T-cell (primary cell): ENCODE results near the gene ZNF263. TPM values are rescaled to one million over a fixed set of nuclear protein-coding genes. Genes with fewer than 3 reads are reported as not detected.
"Not testable (repeated sequence)": the region's sequence is repeated elsewhere in the genome, so short reads cannot be mapped to it uniquely, and the experiment has no call there.

Source experiments
- ATAC-seq, 4 experiments: fragments of 200-7000 bp in 3 of 4; fragments of 150-1000 bp in 1 of 4; cut with Tn5 transposase; replicated peaks in 1 of 4; 1 replicate in 3 of 4; 2 replicates in 1 of 4; pipeline ENCODE4 v1.10.0; 2021; ENCODE audit warnings: moderate library complexity in 3 of 4, mild to moderate bottlenecking in 2 of 4, moderate number of reproducible peaks in 1 of 4
- CTCF ChIA-PET, 2 donors: fragments of 300-600 bp; sonication (Branson Sonifier 250); formaldehyde crosslinking; loops; one replicate each; lab custom pipeline; 2022; ENCODE audit warnings: antibody characterized with exemption in 2 of 2; lab: Charles Lee
- POLR2A ChIA-PET, 2 donors: fragments of 300-600 bp; sonication (Branson Sonifier 250); formaldehyde crosslinking; loops; one replicate each; lab custom pipeline; 2022; ENCODE audit warnings: antibody characterized with exemption in 2 of 2; lab: Charles Lee
- DNase-seq, 35 experiments: peaks; one replicate each; pipeline versions ENCODE4 v3.0.0 to v3.0.0-alpha.2; 2013 to 2023
- H3K27ac ChIP-seq: one replicate; pipeline ENCODE4 v1.5.1; 2013; ENCODE audit warnings: low read length
- H3K27me3 ChIP-seq, 2 experiments: replicated peaks in 1 of 2; 1 replicate in 1 of 2; 2 replicates in 1 of 2; pipeline versions ENCODE4 v1.6.1 to v1.7.0; 2013; ENCODE audit warnings: low read length in 1 of 2, mixed read lengths in 1 of 2; ENCODE audit not compliant: control insufficient read depth in 2 of 2, insufficient read depth in 2 of 2; ENCODE audit errors: extremely low read depth in 1 of 2
- H3K36me3 ChIP-seq, 2 donors: 1 replicate in 1 of 2; 2 replicates in 1 of 2; pipeline versions ENCODE4 v1.6.1 to v1.7.0; 2013; ENCODE audit warnings: low read length in 1 of 2; ENCODE audit not compliant: control insufficient read depth in 2 of 2, insufficient read depth in 1 of 2; ENCODE audit errors: extremely low read depth in 1 of 2
- H3K4me1 ChIP-seq, 2 experiments: 1 replicate in 1 of 2; 2 replicates in 1 of 2; pipeline versions ENCODE4 v1.6.1 to v1.7.0; 2013; ENCODE audit warnings: low read length in 2 of 2, mixed read lengths in 1 of 2; ENCODE audit not compliant: insufficient read depth in 2 of 2, control insufficient read depth in 1 of 2; ENCODE audit errors: extremely low read depth in 1 of 2
- H3K4me3 ChIP-seq, 2 donors: 1 replicate in 1 of 2; 2 replicates in 1 of 2; pipeline versions ENCODE4 v1.5.1 to v1.7.0; 2013; ENCODE audit warnings: mild to moderate bottlenecking in 2 of 2, low read length in 1 of 2, moderate library complexity in 1 of 2; ENCODE audit not compliant: control insufficient read depth in 1 of 2; ENCODE audit errors: extremely low read depth in 1 of 2
- H3K9me3 ChIP-seq: 2 replicates; pipeline ENCODE4 v1.7.0; 2013
- H3K27ac Mint-ChIP-seq, 2 donors: one replicate each; pipeline ENCODE4 v1.8.0; 2020 to 2021; ENCODE audit warnings: mild to moderate bottlenecking in 2 of 2, mixed read lengths in 2 of 2
- H3K27me3 Mint-ChIP-seq, 2 donors: one replicate each; pipeline ENCODE4 v1.8.0; 2021 to 2022; ENCODE audit warnings: mixed read lengths in 2 of 2
- H3K36me3 Mint-ChIP-seq: one replicate; pipeline ENCODE4 v1.8.0; 2021; ENCODE audit warnings: mixed read lengths
- H3K4me1 Mint-ChIP-seq, 3 donors: one replicate each; pipeline ENCODE4 v1.8.0; 2020 to 2022; ENCODE audit warnings: mixed read lengths in 3 of 3, mild to moderate bottlenecking in 1 of 3
- H3K4me3 Mint-ChIP-seq, 3 donors: one replicate each; pipeline ENCODE4 v1.8.0; 2020 to 2022; ENCODE audit warnings: mild to moderate bottlenecking in 3 of 3, mixed read lengths in 3 of 3, moderate library complexity in 3 of 3
- H3K9me3 Mint-ChIP-seq, 3 donors: one replicate each; pipeline ENCODE4 v1.8.0; 2020 to 2022; ENCODE audit warnings: mixed read lengths in 3 of 3
- WGBS: methylation state at CpG from one replicate; pipeline ENCODE4 v1.1.5; 2013; ENCODE audit warnings: missing lambda C conversion rate; ENCODE audit not compliant: insufficient coverage; 5-methylcytosine and 5-hydroxymethylcytosine counted together
- total RNA-seq, 35 experiments: library from RNA in 6 of 35; stranded (reverse) in 6 of 35; fragments of 120-200 nt in 1 of 35; gene quantifications; one replicate each; pipeline versions ENCODE4 v1.2.1 to v1.2.4 and lab custom pipeline; 2013 to 2026

Gene ZNF263
- total RNA-seq, 5 donors from 2014 or later (not counting 1 experiment from before 2014, with no cell fraction given) = 28.6 to 50.9 (median 44.3) TPM

- DNase-seq (no peak), ATAC-seq (no peak)
- WGBS = 100% methylated on average over 3 of the region's 4 CpGs
- POLR2A ChIA-PET = interaction anchor here (0.5 to 0.8 kb wide), 4 partner anchors 18 to 1011 kb away, joined by 3 to 4 read pairs (median 3); partner anchors contain the start of gene TFAP4 (in 1 of the 2)
- peak overlapping the region; percentile 90 to 97 for H3K27ac Mint-ChIP-seq
- peaks cover 3 to 28% of the 10 kb centered on the region in 2 experiments for H3K4me1 ChIP-seq
- H3K4me3 Mint-ChIP-seq = peak overlapping the region; percentile 69 to 87 (median 86)
- H3K9me3 Mint-ChIP-seq = no peaks in the 10 kb centered on the region
- peaks cover 0 to 4% of the 10 kb centered on the region in 2 donors for H3K27me3 Mint-ChIP-seq
- H3K27me3 ChIP-seq = peaks cover 0 to 2% of the 10 kb centered on the region in 2 experiments
- H3K4me3 ChIP-seq = peak overlapping the region in 1 of 2 donors; percentile 18
- peaks cover 0 to 11% of the 10 kb centered on the region in 2 donors for H3K36me3 ChIP-seq
- H3K4me1 Mint-ChIP-seq = peaks cover 26 to 37% (median 32%) of the 10 kb centered on the region in 3 donors
- peak overlapping the region; percentile 93 for H3K27ac ChIP-seq
- CTCF ChIA-PET = interaction anchor here in 1 of 2 donors (0.6 kb wide), 1 partner anchor 130 kb away, joined by 3 read pairs; no protein-coding TSS in a partner anchor
- no peaks in the 10 kb centered on the region for H3K9me3 ChIP-seq
- peaks cover 18% of the 10 kb centered on the region for H3K36me3 Mint-ChIP-seq
Observed at GRCh38 chr16:3262517-3262916, 20.8 kb upstream of the ZNF263 start.

GRCh38 chr16:3264137-3265036, 18.9 kb upstream of the ZNF263 start:
- ATAC-seq = peak; percentile 86 to 89 (median 86)
- Mint-ChIP-seq H3K27ac (peak overlapping the region; percentile 90 to 97), H3K27me3 (no peaks in the 10 kb centered on the region), H3K4me1 (peaks cover 26 to 39% (median 32%) of the 10 kb centered on the region in 3 donors), H3K36me3 (peaks cover 30% of the 10 kb centered on the region), H3K4me3 (peak overlapping the region; percentile 86 to 96 (median 87)), H3K9me3 (peaks cover 0 to 3% (median 3%) of the 10 kb centered on the region in 3 donors)
- DNase-seq = peak; percentile 90 to 98 (median 96)
- H3K4me3 ChIP-seq = peak overlapping the region; percentile 65 to 93
- POLR2A ChIA-PET = interaction anchor here in 1 of 2 donors (0.9 kb wide), 1 partner anchor 18 kb away, joined by 5 read pairs; no protein-coding TSS in a partner anchor
- no peaks in the 10 kb centered on the region for H3K9me3 ChIP-seq
- CTCF ChIA-PET = interaction anchor here in 1 of 2 donors (0.6 kb wide), 1 partner anchor 118 kb away, joined by 3 read pairs; no protein-coding TSS in a partner anchor
- no peaks in the 10 kb centered on the region for H3K27me3 ChIP-seq
- under 1% methylated on average over 77 of the region's 77 CpGs for WGBS
- H3K27ac ChIP-seq = peak overlapping the region; percentile 93
- peaks cover 0 to 15% of the 10 kb centered on the region in 2 donors for H3K36me3 ChIP-seq
- H3K4me1 ChIP-seq = peaks cover 3 to 28% of the 10 kb centered on the region in 2 experiments

GRCh38 chr16:3266873-3267537, 16.3 kb upstream of the ZNF263 start:
- no peak for ATAC-seq
- Histone ChIP-seq H3K4me1 (peaks cover 3 to 28% of the 10 kb centered on the region in 2 experiments), H3K4me3 (no peak overlapping the region), H3K27ac (no peak overlapping the region), H3K36me3 (peaks cover 0 to 15% of the 10 kb centered on the region in 2 donors), H3K27me3 (no peaks in the 10 kb centered on the region), H3K9me3 (no peaks in the 10 kb centered on the region)
- ChIA-PET CTCF (interaction anchor here in 1 of 2 donors (0.6 kb wide), 2 partner anchors 177 to 196 kb away, joined by 3 read pairs; no protein-coding TSS in a partner anchor), POLR2A (interaction anchor here in 1 of 2 donors (0.5 kb wide), 1 partner anchor 136 kb away, joined by 7 read pairs; no protein-coding TSS in a partner anchor)
- Mint-ChIP-seq H3K36me3 (peaks cover 33% of the 10 kb centered on the region), H3K4me1 (peaks cover 23 to 36% (median 31%) of the 10 kb centered on the region in 3 donors), H3K27ac (no peak overlapping the region), H3K4me3 (no peak overlapping the region), H3K9me3 (peaks cover 0 to 3% (median 3%) of the 10 kb centered on the region in 3 donors), H3K27me3 (no peaks in the 10 kb centered on the region)
- DNase-seq = peak in 1 of 35 experiments; percentile 37
- no CpG with 5 or more reads among the region's 5 CpGs for WGBS

DNA sequence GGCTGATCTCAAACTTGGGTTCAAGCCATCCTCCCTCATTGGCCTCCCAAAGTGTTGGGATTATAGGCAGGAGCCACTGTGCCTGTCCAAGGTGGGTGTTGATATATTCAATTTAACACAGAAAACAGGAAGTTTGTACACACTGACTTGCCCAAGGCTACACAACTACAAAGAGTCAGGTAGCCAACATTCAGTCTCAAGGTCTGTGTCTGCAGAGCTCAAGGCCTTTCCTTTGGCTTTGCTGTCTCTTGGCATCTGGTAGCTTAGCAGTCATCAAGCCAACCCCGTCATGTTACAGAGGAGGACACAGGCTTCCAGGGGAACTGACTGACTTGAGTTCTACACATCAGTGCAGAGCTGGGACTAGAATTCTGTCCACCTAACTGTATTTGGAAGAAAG, 15.0 kb upstream of the ZNF263 start:
- H3K4me1 ChIP-seq = peaks cover 3 to 17% of the 10 kb centered on the region in 2 experiments
- H3K36me3 ChIP-seq = peaks cover 0 to 15% of the 10 kb centered on the region in 2 donors
- Mint-ChIP-seq H3K4me1 (peaks cover 11 to 25% (median 20%) of the 10 kb centered on the region in 3 donors), H3K27me3 (no peaks in the 10 kb centered on the region), H3K4me3 (no peak overlapping the region), H3K9me3 (peaks cover 0 to 4% (median 3%) of the 10 kb centered on the region in 3 donors), H3K27ac (no peak overlapping the region), H3K36me3 (peaks cover 33% of the 10 kb centered on the region)
- no peak overlapping the region for H3K27ac ChIP-seq
- POLR2A ChIA-PET = no interaction called here
- ATAC-seq = no peak
- CTCF ChIA-PET = no interaction called here
- 100% methylated on average over 1 of the region's 1 CpG for WGBS
- H3K9me3 ChIP-seq = no peaks in the 10 kb centered on the region
- H3K27me3 ChIP-seq = no peaks in the 10 kb centered on the region
- no peak overlapping the region for H3K4me3 ChIP-seq
- no peak for DNase-seq

GRCh38 chr16:3270718-3271117, 12.6 kb upstream of the ZNF263 start:
- DNase-seq, H3K4me1 ChIP-seq, H3K27me3 ChIP-seq, ATAC-seq, CTCF ChIA-PET, H3K27ac ChIP-seq, H3K4me1 Mint-ChIP-seq, H3K27me3 Mint-ChIP-seq, H3K4me3 ChIP-seq, H3K9me3 ChIP-seq, POLR2A ChIA-PET, H3K4me3 Mint-ChIP-seq, H3K27ac Mint-ChIP-seq: not testable (repeated sequence)
- H3K36me3 Mint-ChIP-seq = peaks cover 27% of the 10 kb centered on the region
- peaks cover 0 to 12% of the 10 kb centered on the region in 2 donors for H3K36me3 ChIP-seq
- peaks cover 0 to 11% (median 6%) of the 10 kb centered on the region in 3 donors for H3K9me3 Mint-ChIP-seq
- no CpG with 5 or more reads among the region's 5 CpGs for WGBS

- POLR2A ChIA-PET, H3K4me3 ChIP-seq, H3K36me3 ChIP-seq, CTCF ChIA-PET, H3K27me3 ChIP-seq, ATAC-seq, H3K9me3 ChIP-seq, H3K4me3 Mint-ChIP-seq, H3K4me1 ChIP-seq, H3K27ac Mint-ChIP-seq, H3K27me3 Mint-ChIP-seq, DNase-seq, H3K27ac ChIP-seq, H3K4me1 Mint-ChIP-seq: not testable (repeated sequence)
- Mint-ChIP-seq H3K36me3 (peaks cover 26% of the 10 kb centered on the region), H3K9me3 (peaks cover 0 to 12% (median 8%) of the 10 kb centered on the region in 3 donors)
- no CpG with 5 or more reads among the region's 22 CpGs for WGBS
Observed at GRCh38 chr16:3271281-3271680, 12.0 kb upstream of the ZNF263 start.
